NCI-H2196 (cell line): ENCODE measurements around the gene HYCC1.
"Not testable (repeated sequence)": the region's sequence is repeated elsewhere in the genome, so short reads cannot be mapped to it uniquely, and the experiment has no call there.

ENCODE experiments used
- DNase-seq: peaks from one replicate; lab custom pipeline; 2025; ENCODE audit not compliant: unreplicated experiment; lab: John Stamatoyannopoulos, UW

Gene HYCC1

GRCh38 chr7:23013715-23014649, at the start of gene HYCC1:
Gene HYCC1, minus strand, starts transcription at chr7:23014130. Its CDS starts 23,019 bp downstream, at chr7:22991111.
- peak; percentile 97 for DNase-seq

- DNase-seq, result no peak
These were observed 48.5 kb upstream of the HYCC1 start for GRCh38 chr7:23062452-23062851.

GRCh38 chr7:23061327-23061726, 47.4 kb upstream of the HYCC1 start:
- DNase-seq, result no peak

GRCh38 chr7:23058408-23059096, 44.6 kb upstream of the HYCC1 start:
- DNase-seq, result no peak

GRCh38 chr7:23055582-23056178, 41.8 kb upstream of the HYCC1 start:
- DNase-seq, result peak; percentile 60

- not testable (repeated sequence) for DNase-seq
These were observed 37.2 kb upstream of the HYCC1 start for GRCh38 chr7:23051124-23051485.

- not testable (repeated sequence) for DNase-seq
These were observed 32.4 kb upstream of the HYCC1 start for GRCh38 chr7:23046336-23046735.

GRCh38 chr7:23045086-23045485, 31.2 kb upstream of the HYCC1 start:
- DNase-seq, result not testable (repeated sequence)

GRCh38 chr7:23044581-23044980, 30.7 kb upstream of the HYCC1 start:
- no peak for DNase-seq

GRCh38 chr7:23043441-23043840, 29.5 kb upstream of the HYCC1 start:
- DNase-seq, result no peak

- not testable (repeated sequence) for DNase-seq
These were observed 25.7 kb upstream of the HYCC1 start for GRCh38 chr7:23039674-23040073.

GRCh38 chr7:23035542-23036371, 21.8 kb upstream of the HYCC1 start:
- DNase-seq, result not testable (repeated sequence)

GRCh38 chr7:23027261-23027660, 13.3 kb upstream of the HYCC1 start:
- DNase-seq, result no peak

GRCh38 chr7:23026164-23026563, 12.2 kb upstream of the HYCC1 start:
- DNase-seq, result no peak

GRCh38 chr7:23024454-23024853, 10.5 kb upstream of the HYCC1 start:
- no peak for DNase-seq

- DNase-seq, result no peak
These were observed 8.9 kb upstream of the HYCC1 start for GRCh38 chr7:23022851-23023250.

GRCh38 chr7:23022258-23022769, 8.4 kb upstream of the HYCC1 start:
- DNase-seq, result no peak

- no peak for DNase-seq
These were observed 7.7 kb upstream of the HYCC1 start for GRCh38 chr7:23021596-23021995.

- DNase-seq, result no peak
These were observed 6.9 kb upstream of the HYCC1 start for GRCh38 chr7:23020742-23021401.

- DNase-seq, result no peak
These were observed 4.8 kb upstream of the HYCC1 start for GRCh38 chr7:23018750-23019149.
